HCT116 (cell line): Measurements from ENCODE around the gene CENPP.

Source experiments
- ATF3 ChIP-seq: IDR thresholded peaks from 2 replicates; pipeline ENCODE4 v1.6.1; 2012
- CEBPB ChIP-seq: IDR thresholded peaks from 2 replicates; pipeline ENCODE4 v1.6.1; 2012; ENCODE audit warnings: low read depth
- CTCF ChIP-seq, 3 experiments: fragments of 200-600 bp in 1 of 3; sonication (generic) in 1 of 3; IDR thresholded peaks in 2 of 3; conservative IDR thresholded peaks in 1 of 3; 2 replicates each; pipeline ENCODE4 v1.5.1; 2012 to 2017; ENCODE audit warnings: low read depth in 2 of 3, low read length in 2 of 3, antibody characterized with exemption in 1 of 3, borderline replicate concordance in 1 of 3, control low read depth in 1 of 3, mild to moderate bottlenecking in 1 of 3, mixed read lengths in 1 of 3, mixed run types in 1 of 3, moderate library complexity in 1 of 3; ENCODE audit not compliant: insufficient read depth in 1 of 3
- MAX ChIP-seq: IDR thresholded peaks from 2 replicates; pipeline ENCODE4 v1.6.1; 2012
- POLR2AphosphoS5 ChIP-seq: IDR thresholded peaks from 2 replicates; pipeline ENCODE4 v1.6.1; 2011; ENCODE audit warnings: mild to moderate bottlenecking, low read depth, low read length, moderate library complexity
- RAD21 ChIP-seq: IDR thresholded peaks from 2 replicates; pipeline ENCODE4 v1.6.1; 2012; ENCODE audit warnings: low read depth, mild to moderate bottlenecking
- REST ChIP-seq: IDR thresholded peaks from 2 replicates; pipeline ENCODE4 v1.6.1; 2012; ENCODE audit warnings: low read depth
- SIN3A ChIP-seq: IDR thresholded peaks from 2 replicates; pipeline ENCODE4 v1.6.1; 2012; ENCODE audit warnings: low read depth

GRCh38 chr9:92385953-92386352 is 60.2 kb downstream of the CENPP start:
- TF ChIP-seq REST (no peak), CTCF (IDR thresholded peaks at IDR 0.05 in 2 of 3, conservative IDR thresholded peaks at IDR 0.05 in 1 of 3; ENCODE audit: borderline replicate concordance in 1 of 3, insufficient read depth in 1 of 3, low read depth in 2 of 3, low read length in 2 of 3) (no peak), RAD21 (no peak), POLR2AphosphoS5 (no peak), ATF3 (no peak), CEBPB (peak; percentile 37; the same call in 1 of the 2 replicates), MAX (no peak), SIN3A (no peak)
